HEK293 (cell line): ENCODE data around the gene RABGEF1.

ENCODE experiments used
- ELK4 ChIP-seq: IDR thresholded peaks from 2 replicates; pipeline ENCODE4 v1.6.1; 2011; ENCODE audit warnings: mild to moderate bottlenecking, low read depth, low read length, borderline replicate concordance
- HIC1 ChIP-seq: fragments of 450-650 bp; formaldehyde crosslinking; IDR thresholded peaks from 2 replicates; pipeline ENCODE4 v1.5.1; 2016; ENCODE audit warnings: missing biosample characterization, missing genetic modification characterization
- KLF7 ChIP-seq: fragments of 450-650 bp; formaldehyde crosslinking; IDR thresholded peaks from 2 replicates; pipeline ENCODE4 v1.5.1; 2016; ENCODE audit warnings: missing biosample characterization, missing genetic modification characterization, borderline replicate concordance
- KLF9 ChIP-seq: fragments of 450-650 bp; formaldehyde crosslinking; IDR thresholded peaks from 2 replicates; pipeline ENCODE4 v1.5.1; 2016; ENCODE audit warnings: missing biosample characterization, missing genetic modification characterization, low read depth
- YY2 ChIP-seq: fragments of 450-650 bp; formaldehyde crosslinking; IDR thresholded peaks from 2 replicates; pipeline ENCODE4 v1.5.1; 2016; ENCODE audit warnings: missing biosample characterization, missing genetic modification characterization
- ZBTB49 ChIP-seq: fragments of 450-650 bp; formaldehyde crosslinking; IDR thresholded peaks from 2 replicates; pipeline ENCODE4 v1.5.1; 2016; ENCODE audit warnings: missing biosample characterization, missing genetic modification characterization, low read depth
- ZEB2 ChIP-seq: fragments of 450-650 bp; formaldehyde crosslinking; IDR thresholded peaks from 2 replicates; pipeline ENCODE4 v1.5.1; 2016; ENCODE audit warnings: missing biosample characterization, missing genetic modification characterization
- ZFP69B ChIP-seq: fragments of 450-650 bp; formaldehyde crosslinking; IDR thresholded peaks from 2 replicates; pipeline ENCODE4 v1.5.1; 2016; ENCODE audit warnings: missing biosample characterization, missing genetic modification characterization
- ZIC2 ChIP-seq: fragments of 450-650 bp; formaldehyde crosslinking; IDR thresholded peaks from 2 replicates; pipeline ENCODE4 v1.5.1; 2016; ENCODE audit warnings: missing biosample characterization, missing genetic modification characterization
- ZNF132 ChIP-seq: fragments of 450-650 bp; formaldehyde crosslinking; IDR thresholded peaks from 2 replicates; pipeline ENCODE4 v1.5.1; 2017; ENCODE audit warnings: missing biosample characterization, missing genetic modification characterization, borderline replicate concordance
- ZNF302 ChIP-seq: fragments of 450-650 bp; formaldehyde crosslinking; IDR thresholded peaks from 2 replicates; pipeline ENCODE4 v1.5.1; 2016; ENCODE audit warnings: missing biosample characterization, missing genetic modification characterization, low read depth
- ZNF366 ChIP-seq: fragments of 450-650 bp; formaldehyde crosslinking; conservative IDR thresholded peaks from 2 replicates; pipeline ENCODE4 v1.5.1; 2016; ENCODE audit warnings: missing biosample characterization, missing genetic modification characterization
- ZNF394 ChIP-seq: fragments of 450-650 bp; formaldehyde crosslinking; IDR thresholded peaks from 2 replicates; pipeline ENCODE4 v1.5.1; 2016; ENCODE audit warnings: missing biosample characterization, missing genetic modification characterization, mild to moderate bottlenecking, moderate library complexity, borderline replicate concordance
- ZNF416 ChIP-seq: fragments of 450-650 bp; formaldehyde crosslinking; IDR thresholded peaks from 2 replicates; pipeline ENCODE4 v1.5.1; 2016; ENCODE audit warnings: missing biosample characterization, missing genetic modification characterization
- ZNF433 ChIP-seq: fragments of 450-650 bp; formaldehyde crosslinking; IDR thresholded peaks from 2 replicates; pipeline ENCODE4 v1.5.1; 2016; ENCODE audit warnings: missing biosample characterization, missing genetic modification characterization, low read depth
- ZNF501 ChIP-seq: fragments of 450-650 bp; formaldehyde crosslinking; IDR thresholded peaks from 2 replicates; pipeline ENCODE4 v1.5.1; 2016; ENCODE audit warnings: missing biosample characterization, missing genetic modification characterization
- ZNF510 ChIP-seq: fragments of 450-650 bp; formaldehyde crosslinking; IDR thresholded peaks from 2 replicates; pipeline ENCODE4 v1.5.1; 2018; ENCODE audit warnings: mild to moderate bottlenecking, missing genetic modification characterization, missing biosample characterization; ENCODE audit not compliant: insufficient replicate concordance
- ZNF513 ChIP-seq: fragments of 450-650 bp; IDR thresholded peaks from 2 replicates; pipeline ENCODE4 v1.5.1; 2018; ENCODE audit warnings: missing biosample characterization, missing genetic modification characterization
- ZNF707 ChIP-seq: fragments of 450-650 bp; formaldehyde crosslinking; IDR thresholded peaks from 2 replicates; pipeline ENCODE4 v1.5.1; 2016; ENCODE audit warnings: missing biosample characterization, missing genetic modification characterization
- ZSCAN16 ChIP-seq: fragments of 450-650 bp; formaldehyde crosslinking; IDR thresholded peaks from 2 replicates; pipeline ENCODE4 v1.5.1; 2016; ENCODE audit warnings: missing biosample characterization, missing genetic modification characterization
- TF ChIP-seq, protein P1 (sequence below): fragments of 450-650 bp; formaldehyde crosslinking; IDR thresholded peaks from 2 replicates; pipeline ENCODE4 v1.5.1; 2016; ENCODE audit warnings: missing biosample characterization, missing genetic modification characterization
- TF ChIP-seq, protein P2 (sequence below): fragments of 450-650 bp; formaldehyde crosslinking; IDR thresholded peaks from 2 replicates; pipeline ENCODE4 v1.5.1; 2016; ENCODE audit warnings: missing biosample characterization, missing genetic modification characterization
- TF ChIP-seq, protein P3 (sequence below): fragments of 450-650 bp; formaldehyde crosslinking; IDR thresholded peaks from 2 replicates; pipeline ENCODE4 v1.5.1; 2016; ENCODE audit warnings: missing biosample characterization, missing genetic modification characterization

Gene RABGEF1

GRCh38 chr7:66740302-66740979 is at the start of gene RABGEF1 (continued):
- TF ChIP-seq, protein P1, sequence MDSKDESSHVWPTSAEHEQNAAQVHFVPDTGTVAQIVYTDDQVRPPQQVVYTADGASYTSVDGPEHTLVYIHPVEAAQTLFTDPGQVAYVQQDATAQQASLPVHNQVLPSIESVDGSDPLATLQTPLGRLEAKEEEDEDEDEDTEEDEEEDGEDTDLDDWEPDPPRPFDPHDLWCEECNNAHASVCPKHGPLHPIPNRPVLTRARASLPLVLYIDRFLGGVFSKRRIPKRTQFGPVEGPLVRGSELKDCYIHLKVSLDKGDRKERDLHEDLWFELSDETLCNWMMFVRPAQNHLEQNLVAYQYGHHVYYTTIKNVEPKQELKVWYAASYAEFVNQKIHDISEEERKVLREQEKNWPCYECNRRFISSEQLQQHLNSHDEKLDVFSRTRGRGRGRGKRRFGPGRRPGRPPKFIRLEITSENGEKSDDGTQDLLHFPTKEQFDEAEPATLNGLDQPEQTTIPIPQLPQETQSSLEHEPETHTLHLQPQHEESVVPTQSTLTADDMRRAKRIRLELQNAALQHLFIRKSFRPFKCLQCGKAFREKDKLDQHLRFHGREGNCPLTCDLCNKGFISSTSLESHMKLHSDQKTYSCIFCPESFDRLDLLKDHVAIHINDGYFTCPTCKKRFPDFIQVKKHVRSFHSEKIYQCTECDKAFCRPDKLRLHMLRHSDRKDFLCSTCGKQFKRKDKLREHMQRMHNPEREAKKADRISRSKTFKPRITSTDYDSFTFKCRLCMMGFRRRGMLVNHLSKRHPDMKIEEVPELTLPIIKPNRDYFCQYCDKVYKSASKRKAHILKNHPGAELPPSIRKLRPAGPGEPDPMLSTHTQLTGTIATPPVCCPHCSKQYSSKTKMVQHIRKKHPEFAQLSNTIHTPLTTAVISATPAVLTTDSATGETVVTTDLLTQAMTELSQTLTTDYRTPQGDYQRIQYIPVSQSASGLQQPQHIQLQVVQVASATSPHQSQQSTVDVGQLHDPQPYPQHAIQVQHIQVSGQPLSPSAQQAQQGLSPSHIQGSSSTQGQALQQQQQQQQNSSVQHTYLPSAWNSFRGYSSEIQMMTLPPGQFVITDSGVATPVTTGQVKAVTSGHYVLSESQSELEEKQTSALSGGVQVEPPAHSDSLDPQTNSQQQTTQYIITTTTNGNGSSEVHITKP (tag by site-specific recombination) = peak; percentile 70
- no peak for TF ChIP-seq ZNF433 (tag by site-specific recombination)
- no peak for TF ChIP-seq ZFP69B (tag by site-specific recombination)
- 0 out of 2 replicates have a peak, but pooled peaks have one; percentile 16 for TF ChIP-seq ZNF394 (tag by site-specific recombination)
- no peak for TF ChIP-seq ELK4
- TF ChIP-seq, protein P2, sequence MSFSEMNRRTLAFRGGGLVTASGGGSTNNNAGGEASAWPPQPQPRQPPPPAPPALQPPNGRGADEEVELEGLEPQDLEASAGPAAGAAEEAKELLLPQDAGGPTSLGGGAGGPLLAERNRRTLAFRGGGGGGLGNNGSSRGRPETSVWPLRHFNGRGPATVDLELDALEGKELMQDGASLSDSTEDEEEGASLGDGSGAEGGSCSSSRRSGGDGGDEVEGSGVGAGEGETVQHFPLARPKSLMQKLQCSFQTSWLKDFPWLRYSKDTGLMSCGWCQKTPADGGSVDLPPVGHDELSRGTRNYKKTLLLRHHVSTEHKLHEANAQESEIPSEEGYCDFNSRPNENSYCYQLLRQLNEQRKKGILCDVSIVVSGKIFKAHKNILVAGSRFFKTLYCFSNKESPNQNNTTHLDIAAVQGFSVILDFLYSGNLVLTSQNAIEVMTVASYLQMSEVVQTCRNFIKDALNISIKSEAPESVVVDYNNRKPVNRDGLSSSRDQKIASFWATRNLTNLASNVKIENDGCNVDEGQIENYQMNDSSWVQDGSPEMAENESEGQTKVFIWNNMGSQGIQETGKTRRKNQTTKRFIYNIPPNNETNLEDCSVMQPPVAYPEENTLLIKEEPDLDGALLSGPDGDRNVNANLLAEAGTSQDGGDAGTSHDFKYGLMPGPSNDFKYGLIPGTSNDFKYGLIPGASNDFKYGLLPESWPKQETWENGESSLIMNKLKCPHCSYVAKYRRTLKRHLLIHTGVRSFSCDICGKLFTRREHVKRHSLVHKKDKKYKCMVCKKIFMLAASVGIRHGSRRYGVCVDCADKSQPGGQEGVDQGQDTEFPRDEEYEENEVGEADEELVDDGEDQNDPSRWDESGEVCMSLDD = peak; percentile 84
- no peak for TF ChIP-seq ZNF707 (tag by site-specific recombination)
- peak; percentile 35; the same call in 1 of the 2 replicates for TF ChIP-seq ZNF501
- no peak for TF ChIP-seq ZNF302 (tag by site-specific recombination)
- peak; percentile 90 for TF ChIP-seq KLF9 (tag by site-specific recombination)
- TF ChIP-seq KLF7 (tag by site-specific recombination) = 0 out of 2 replicates have a peak, but pooled peaks have one; percentile 55
- TF ChIP-seq ZNF416 = no peak
- peak; percentile 52 for TF ChIP-seq HIC1 (tag by site-specific recombination)
- TF ChIP-seq ZIC2 (tag by site-specific recombination) = no peak
- no peak for TF ChIP-seq ZBTB49 (tag by site-specific recombination)
- TF ChIP-seq ZNF510 (tag by site-specific recombination) = no peak
- 0 out of 2 replicates have a peak, but pooled peaks have one; percentile 16 for TF ChIP-seq ZEB2 (tag by site-specific recombination)
- TF ChIP-seq, protein P3, sequence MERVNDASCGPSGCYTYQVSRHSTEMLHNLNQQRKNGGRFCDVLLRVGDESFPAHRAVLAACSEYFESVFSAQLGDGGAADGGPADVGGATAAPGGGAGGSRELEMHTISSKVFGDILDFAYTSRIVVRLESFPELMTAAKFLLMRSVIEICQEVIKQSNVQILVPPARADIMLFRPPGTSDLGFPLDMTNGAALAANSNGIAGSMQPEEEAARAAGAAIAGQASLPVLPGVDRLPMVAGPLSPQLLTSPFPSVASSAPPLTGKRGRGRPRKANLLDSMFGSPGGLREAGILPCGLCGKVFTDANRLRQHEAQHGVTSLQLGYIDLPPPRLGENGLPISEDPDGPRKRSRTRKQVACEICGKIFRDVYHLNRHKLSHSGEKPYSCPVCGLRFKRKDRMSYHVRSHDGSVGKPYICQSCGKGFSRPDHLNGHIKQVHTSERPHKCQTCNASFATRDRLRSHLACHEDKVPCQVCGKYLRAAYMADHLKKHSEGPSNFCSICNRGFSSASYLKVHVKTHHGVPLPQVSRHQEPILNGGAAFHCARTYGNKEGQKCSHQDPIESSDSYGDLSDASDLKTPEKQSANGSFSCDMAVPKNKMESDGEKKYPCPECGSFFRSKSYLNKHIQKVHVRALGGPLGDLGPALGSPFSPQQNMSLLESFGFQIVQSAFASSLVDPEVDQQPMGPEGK (tag by site-specific recombination) = peak; percentile 15; the same call in 1 of the 2 replicates
- no peak for TF ChIP-seq ZNF513 (tag by site-specific recombination)
- TF ChIP-seq ZNF366 (tag by site-specific recombination) = no peak
- TF ChIP-seq YY2 (tag by site-specific recombination) = no peak
- TF ChIP-seq ZNF132 = no peak
- no peak for TF ChIP-seq ZSCAN16
